ENCODE measurements around the gene PRRC2A.

DNA sequence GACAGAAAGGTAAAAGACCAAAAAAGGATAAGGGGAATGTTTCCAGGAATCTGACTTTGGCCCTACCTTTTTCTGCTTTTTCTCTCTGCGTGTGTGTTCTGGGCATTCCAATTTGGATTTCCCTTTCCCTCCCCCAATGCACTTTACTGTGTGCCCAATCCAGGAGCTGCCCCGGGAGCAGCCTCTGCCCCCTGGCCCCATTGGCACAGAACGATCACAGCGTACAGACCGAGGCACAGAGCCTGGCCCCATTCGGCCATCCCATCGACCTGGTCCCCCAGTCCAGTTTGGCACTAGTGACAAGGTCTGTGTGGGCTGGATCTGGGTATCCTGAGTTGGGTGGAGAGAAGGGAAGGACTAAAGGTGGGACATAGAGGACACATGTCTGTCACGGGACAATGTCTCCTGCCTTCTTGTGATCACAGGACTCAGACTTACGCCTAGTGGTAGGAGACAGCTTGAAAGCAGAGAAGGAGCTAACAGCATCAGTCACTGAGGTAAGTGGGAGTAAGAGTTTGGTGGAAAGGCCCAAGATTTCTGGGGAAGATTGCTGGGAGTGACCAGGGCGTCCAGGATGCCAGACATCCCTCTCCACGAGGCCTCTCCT, 14.6 kb downstream of the PRRC2A start:
- TF ChIP-seq, protein P1, sequence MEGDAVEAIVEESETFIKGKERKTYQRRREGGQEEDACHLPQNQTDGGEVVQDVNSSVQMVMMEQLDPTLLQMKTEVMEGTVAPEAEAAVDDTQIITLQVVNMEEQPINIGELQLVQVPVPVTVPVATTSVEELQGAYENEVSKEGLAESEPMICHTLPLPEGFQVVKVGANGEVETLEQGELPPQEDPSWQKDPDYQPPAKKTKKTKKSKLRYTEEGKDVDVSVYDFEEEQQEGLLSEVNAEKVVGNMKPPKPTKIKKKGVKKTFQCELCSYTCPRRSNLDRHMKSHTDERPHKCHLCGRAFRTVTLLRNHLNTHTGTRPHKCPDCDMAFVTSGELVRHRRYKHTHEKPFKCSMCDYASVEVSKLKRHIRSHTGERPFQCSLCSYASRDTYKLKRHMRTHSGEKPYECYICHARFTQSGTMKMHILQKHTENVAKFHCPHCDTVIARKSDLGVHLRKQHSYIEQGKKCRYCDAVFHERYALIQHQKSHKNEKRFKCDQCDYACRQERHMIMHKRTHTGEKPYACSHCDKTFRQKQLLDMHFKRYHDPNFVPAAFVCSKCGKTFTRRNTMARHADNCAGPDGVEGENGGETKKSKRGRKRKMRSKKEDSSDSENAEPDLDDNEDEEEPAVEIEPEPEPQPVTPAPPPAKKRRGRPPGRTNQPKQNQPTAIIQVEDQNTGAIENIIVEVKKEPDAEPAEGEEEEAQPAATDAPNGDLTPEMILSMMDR (conservative IDR thresholded peaks at IDR 0.05; ENCODE audit: low read length), result no peak
- no peak for TF ChIP-seq EZH2phosphoT487 (IDR thresholded peaks at IDR 0.05; ENCODE audit: borderline replicate concordance, low read depth, low read length)

Data from OCI-LY7 (cell line).